GM12878 (cell line): ENCODE results near the gene USP47. TPM values are rescaled to one million over a fixed set of nuclear protein-coding genes. Genes with fewer than 3 reads are reported as not detected.
A peak's percentile ranks its signal among the peaks of the same experiment; 100 is the strongest.

Source experiments
- ATAC-seq: fragments of 200-7000 bp; cut with Tn5 transposase; 3 replicates; pipeline ENCODE4 v1.9.1; 2020; ENCODE audit warnings: mild to moderate bottlenecking, moderate library complexity
- BruUV-seq: library from RNA; stranded (reverse); fragments of 400-500 nt; replicated peaks from 2 replicates; lab custom pipeline; 2021; lab: Mats Ljungman, UMichigan
- CTCF ChIA-PET: fragments of 300-600 bp; sonication (Branson Sonifier 250); formaldehyde crosslinking; extraction: SDS; loops from one replicate; lab custom pipeline; 2021; ENCODE audit warnings: inconsistent platforms; lab: Yijun Ruan, JAX
- POLR2A ChIA-PET: fragments of 350-600 bp; formaldehyde crosslinking; extraction: SDS; loops from one replicate; lab custom pipeline; 2021; ENCODE audit warnings: inconsistent platforms; lab: Charles Lee
- RAD21 ChIA-PET: fragments of 300-600 bp; sonication (Branson Sonifier 250); formaldehyde crosslinking; loops from one replicate; lab custom pipeline; 2023; ENCODE audit warnings: antibody characterized with exemption; ENCODE audit not compliant: unreplicated experiment; lab: Charles Lee
- SMC1A ChIA-PET: fragments of 300-600 bp; sonication (Branson Sonifier 250); formaldehyde crosslinking; loops from one replicate; lab custom pipeline; 2023; ENCODE audit not compliant: unreplicated experiment, uncharacterized antibody; lab: Charles Lee
- DNase-seq: peaks from one replicate; pipeline ENCODE4 v3.0.0-alpha.2; 2011; ENCODE audit warnings: low read depth, low spot score
- FAIRE-seq: peaks from 3 replicates; lab custom pipeline; 2011; peaks lifted over from hg19 to GRCh38; lab: Jason Lieb, UNC
- H2AFZ ChIP-seq: 2 replicates; pipeline ENCODE4 v1.6.0; 2011; ENCODE audit warnings: low read depth, low read length, control low read depth; ENCODE audit not compliant: control insufficient read depth
- H3K27ac ChIP-seq: 2 replicates; pipeline ENCODE4 v1.5.1; 2011; ENCODE audit warnings: control low read depth; ENCODE audit not compliant: control insufficient read depth, insufficient read depth
- H3K27me3 ChIP-seq, 2 experiments: replicated peaks in 1 of 2; 2 replicates each; pipeline versions ENCODE4 v1.6.0 to v1.6.1; 2011; ENCODE audit warnings: low read length in 1 of 2; ENCODE audit not compliant: control insufficient read depth in 2 of 2, insufficient read depth in 2 of 2
- H3K36me3 ChIP-seq, 2 experiments: 2 replicates each; pipeline ENCODE4 v1.5.1; 2011; ENCODE audit warnings: low read length in 1 of 2; ENCODE audit not compliant: control insufficient read depth in 2 of 2, insufficient read depth in 2 of 2
- H3K4me1 ChIP-seq: 2 replicates; pipeline ENCODE4 v1.6.1; 2011; ENCODE audit warnings: mild to moderate bottlenecking, low read length, moderate library complexity, mixed read lengths; ENCODE audit not compliant: control insufficient read depth, insufficient read depth
- H3K4me2 ChIP-seq: 2 replicates; pipeline ENCODE4 v1.6.0; 2011; ENCODE audit warnings: control low read depth; ENCODE audit not compliant: control insufficient read depth, insufficient read depth
- H3K4me3 ChIP-seq: fragments of 200-600 bp; sonication (generic); 2 replicates; pipeline ENCODE4 v1.5.1; 2016
- H3K79me2 ChIP-seq: 2 replicates; pipeline ENCODE4 v1.6.0; 2011; ENCODE audit warnings: low read length; ENCODE audit not compliant: control insufficient read depth, insufficient read depth
- H3K9ac ChIP-seq: 2 replicates; pipeline ENCODE4 v1.8.0; 2011; ENCODE audit warnings: low read length, control low read depth, mixed read lengths; ENCODE audit not compliant: control insufficient read depth, insufficient read depth
- H3K9me3 ChIP-seq: replicated peaks from 3 replicates; pipeline ENCODE4 v1.5.1; 2011; ENCODE audit warnings: mild to moderate bottlenecking, low read length; ENCODE audit not compliant: control insufficient read depth, insufficient read depth
- H4K20me1 ChIP-seq: 2 replicates; pipeline ENCODE4 v1.6.0; 2011; ENCODE audit not compliant: control insufficient read depth, insufficient read depth
- CHD2 ChIP-seq: IDR thresholded peaks from 2 replicates; pipeline ENCODE4 v1.6.1; 2011; ENCODE audit warnings: low read depth, low read length, improper control_type of control experiment, borderline replicate concordance
- CHD4 ChIP-seq: fragments of 200-600 bp; sonication (generic); IDR thresholded peaks from 2 replicates; pipeline ENCODE4 v1.6.1; 2016; ENCODE audit warnings: mild to moderate bottlenecking
- GATAD2B ChIP-seq: fragments of 450-650 bp; conservative IDR thresholded peaks from 2 replicates; pipeline ENCODE4 v1.6.1; 2017; ENCODE audit warnings: low read depth, mild to moderate bottlenecking, moderate library complexity
- HDGF ChIP-seq: fragments of 450-650 bp; IDR thresholded peaks from 2 replicates; pipeline ENCODE4 v1.6.1; 2016; ENCODE audit warnings: antibody characterized with exemption
- IKZF2 ChIP-seq, 2 experiments: fragments of 450-650 bp; IDR thresholded peaks; 2 replicates each; pipeline ENCODE4 v1.6.1; 2017; ENCODE audit warnings: mild to moderate bottlenecking in 2 of 2, moderate library complexity in 2 of 2
- KAT2A ChIP-seq: conservative IDR thresholded peaks from 2 replicates; pipeline ENCODE4 v1.6.1; 2011; ENCODE audit warnings: low read depth, low read length; ENCODE audit not compliant: control insufficient read depth
- NBN ChIP-seq: fragments of 450-650 bp; IDR thresholded peaks from 2 replicates; pipeline ENCODE4 v1.6.1; 2016
- NR2C1 ChIP-seq: fragments of 450-650 bp; IDR thresholded peaks from 2 replicates; pipeline ENCODE4 v1.6.1; 2017; ENCODE audit warnings: antibody characterized with exemption, mild to moderate bottlenecking, moderate library complexity
- NR2C2 ChIP-seq: IDR thresholded peaks from 2 replicates; pipeline ENCODE4 v1.6.1; 2011; ENCODE audit warnings: borderline replicate concordance, low read depth; ENCODE audit not compliant: control insufficient read depth, insufficient read length
- PML ChIP-seq: IDR thresholded peaks from 2 replicates; pipeline ENCODE4 v1.6.1; 2012; ENCODE audit warnings: low read length, inconsistent platforms
- RAD21 ChIP-seq: IDR thresholded peaks from 2 replicates; pipeline ENCODE4 v1.6.1; 2011; ENCODE audit warnings: mild to moderate bottlenecking, low read depth, low read length, moderate library complexity; ENCODE audit not compliant: insufficient read depth
- TBL1XR1 ChIP-seq: IDR thresholded peaks from 2 replicates; pipeline ENCODE4 v1.6.1; 2012; ENCODE audit warnings: low read depth, low read length, improper control_type of control experiment
- USF1 ChIP-seq: IDR thresholded peaks from 2 replicates; pipeline ENCODE4 v1.6.1; 2011; ENCODE audit warnings: borderline replicate concordance, low read depth, mild to moderate bottlenecking, moderate library complexity, mixed read lengths, low read length; ENCODE audit not compliant: insufficient read depth; ENCODE audit errors: extremely low read length
- ZNF274 ChIP-seq: IDR thresholded peaks from one replicate; pipeline ENCODE4 v1.8.0; 2011; ENCODE audit not compliant: insufficient read length, insufficient read depth
- WGBS: methylation state at CpG from one replicate; pipeline ENCODE4 v1.1.6; 2016; ENCODE audit warnings: low lambda C conversion rate; ENCODE audit not compliant: insufficient replicate concordance, insufficient coverage; ENCODE audit errors: missing lambda C conversion rate; 5-methylcytosine and 5-hydroxymethylcytosine counted together
- in situ Hi-C: fragments of 300-500 bp; cut with MboI; formaldehyde crosslinking; loops from 9 replicates; pipeline ENCODE4 v1.14.3; 2018; ENCODE audit warnings: mixed read lengths
- intact Hi-C: fragments of 100-400 bp; cut with micrococcal nuclease; formaldehyde crosslinking; loops from one replicate; pipeline ENCODE4 v1.14.2; 2022; ENCODE audit not compliant: unreplicated experiment
- polyA plus RNA-seq, 11 experiments: library from polyadenylated mRNA; depleted of rRNA in 4 of 11; unstranded in 6 of 11; stranded (reverse) in 5 of 11; fragments of >200 nt; fragmentation: Nextera tagmentation in 4 of 11; fragmentation: Illumina TruSeq in 1 of 11; extraction: Ambion mirVana in 4 of 11; extraction: Trizol in 1 of 11; gene quantifications; 1 replicate in 1 of 11; 2 replicates in 10 of 11; pipeline versions ENCODE4 v1.2.1 to v1.2.3, GENCODE V29; 2011 to 2016; ENCODE audit warnings: inconsistent platforms in 2 of 11, missing spikeins in 2 of 11, low read depth in 1 of 11
- total RNA-seq, 4 experiments: library from RNA; depleted of rRNA in 3 of 4; stranded (reverse); fragments of >200 nt in 3 of 4; fragmentation: Illumina TruSeq in 1 of 4; extraction: Trizol in 1 of 4; gene quantifications; 2 replicates each; pipeline versions ENCODE4 v1.2.1 to v1.2.3, GENCODE V29; 2013 to 2021

USP47 gene
- total and polyA plus RNA-seq, 10 of the 15 experiments (the other 5 are each of a cell fraction or from before 2014, with no cell fraction given) = 13.9 to 54.0 (median 31.6) TPM

- TF ChIP-seq NBN (0 out of 2 replicates have a peak, but pooled peaks have one; percentile 40), CHD2 (peak; percentile 99)
Observed at GRCh38 chr11:11841723-11842420, at the start of gene USP47 (continued).

- CTCF ChIA-PET = interaction anchor here (1.3 to 4.3 kb wide), 4 partner anchors 54 to 252 kb away, joined by 3 to 22 read pairs (median 8); no protein-coding TSS in a partner anchor
- SMC1A ChIA-PET = interaction anchor here (0.9 to 2.0 kb wide), 3 partner anchors 8 to 56 kb away, joined by 3 to 4 read pairs (median 4); no protein-coding TSS in a partner anchor
- POLR2A ChIA-PET = no interaction called here
- no peak overlapping the region for H2AFZ ChIP-seq
- TF ChIP-seq HDGF = no peak
- TF ChIP-seq NR2C2 = no peak
- no peak for TF ChIP-seq ZNF274
- no peak for TF ChIP-seq IKZF2 (IDR thresholded peaks at IDR 0.05)
- TF ChIP-seq KAT2A = no peak
- TF ChIP-seq NR2C1 = no peak
- no peak for TF ChIP-seq USF1
- TF ChIP-seq RAD21 = no peak
- no peak for TF ChIP-seq PML
- TF ChIP-seq TBL1XR1 = no peak
- TF ChIP-seq CHD4 = no peak
- TF ChIP-seq GATAD2B = no peak
- no peaks in the 10 kb centered on the region for H4K20me1 ChIP-seq
- no peaks in the 10 kb centered on the region for H3K4me1 ChIP-seq
- no peak for DNase-seq
- intact Hi-C loops = no loop called here
- no peak overlapping the region for H3K9ac ChIP-seq
- FAIRE-seq = no peak
- H3K4me3 ChIP-seq = no peak overlapping the region
- 6% methylated on average over 1 of the region's 2 CpGs for WGBS
- H3K4me2 ChIP-seq = no peak overlapping the region
- no peaks in the 10 kb centered on the region for H3K36me3 ChIP-seq
- BruUV-seq = no TSS peak
- no peaks in the 10 kb centered on the region for H3K79me2 ChIP-seq
- no peaks in the 10 kb centered on the region; a peak in 1 of 4 replicates for H3K27me3 ChIP-seq
- H3K9me3 ChIP-seq = no peaks in the 10 kb centered on the region
- no peak for ATAC-seq
- no peak overlapping the region for H3K27ac ChIP-seq
- RAD21 ChIA-PET = interaction anchor here (2.8 kb wide), 1 partner anchor 56 kb away, joined by 12 read pairs; no protein-coding TSS in a partner anchor
- in situ Hi-C loops = loop anchor here (25.0 kb wide), 1 partner anchor 494 kb away; no protein-coding TSS in a partner anchor
Observed at GRCh38 chr11:11793073-11793472, 48.7 kb upstream of the USP47 start.
